Esophagus mucosa (tissue), 1 donor: ENCODE measurements around the gene CFAP100. TPM values are rescaled to one million over a fixed set of nuclear protein-coding genes. Genes with fewer than 3 reads are reported as not detected.

ENCODE experiments used
- ATAC-seq: fragments of 200-7000 bp; cut with Tn5 transposase; one replicate; pipeline ENCODE4 v1.9.1; 2020
- total RNA-seq: library from RNA; stranded (reverse); gene quantifications from one replicate; pipeline ENCODE4 v1.2.4, GENCODE V29; 2023
- donor health status: DM: yes; HTN: yes; CAD: no.

CFAP100 gene
- total RNA-seq, 1 donor from 2014 or later, result not detected

GRCh38 chr3:126424039-126424717 is 29.5 kb downstream of the CFAP100 start:
- ATAC-seq, result no peak

GRCh38 chr3:126424751-126425150 is 30.0 kb downstream of the CFAP100 start:
- ATAC-seq, result no peak

GRCh38 chr3:126431103-126431534 is 36.4 kb downstream of the CFAP100 start:
- ATAC-seq, result no peak

GRCh38 chr3:126432361-126433104 is 37.8 kb downstream of the CFAP100 start:
- ATAC-seq, result peak; percentile 7

GRCh38 chr3:126433105-126433430 is 38.4 kb downstream of the CFAP100 start:
- peak; percentile 8 for ATAC-seq

GRCh38 chr3:126433496-126434263 is 39.0 kb downstream of the CFAP100 start:
- ATAC-seq, result peak; percentile 33

GRCh38 chr3:126434264-126434590 is 39.5 kb downstream of the CFAP100 start:
- no peak for ATAC-seq

- ATAC-seq, result no peak
Observed at GRCh38 chr3:126434931-126435411, 40.3 kb downstream of the CFAP100 start.

- no peak for ATAC-seq
Observed at GRCh38 chr3:126435456-126436315, 41.0 kb downstream of the CFAP100 start.

- ATAC-seq, result no peak
Observed at GRCh38 chr3:126436826-126437717, 42.4 kb downstream of the CFAP100 start.

- no peak for ATAC-seq
Observed at GRCh38 chr3:126438186-126438585, 43.5 kb downstream of the CFAP100 start.

- ATAC-seq, result no peak
Observed at GRCh38 chr3:126438746-126439145, 44.0 kb downstream of the CFAP100 start.

- no peak for ATAC-seq
Observed at GRCh38 chr3:126439346-126439967, 44.7 kb downstream of the CFAP100 start.

- no peak for ATAC-seq
Observed at GRCh38 chr3:126439968-126440708, 45.4 kb downstream of the CFAP100 start.

- ATAC-seq, result no peak
Observed at GRCh38 chr3:126440709-126440995, 45.9 kb downstream of the CFAP100 start.

GRCh38 chr3:126441256-126441880 is 46.7 kb downstream of the CFAP100 start:
- peak; percentile 29 for ATAC-seq

GRCh38 chr3:126442094-126442855 is 47.6 kb downstream of the CFAP100 start:
- no peak for ATAC-seq

GRCh38 chr3:126442856-126443242 is 48.1 kb downstream of the CFAP100 start:
- ATAC-seq, result no peak

GRCh38 chr3:126445506-126445905 is 50.8 kb downstream of the CFAP100 start:
- ATAC-seq, result no peak
